Measurements from ENCODE around the gene PKDREJ.
A peak's percentile ranks its signal among the peaks of the same experiment; 100 is the strongest.

PKDREJ gene

DNA sequence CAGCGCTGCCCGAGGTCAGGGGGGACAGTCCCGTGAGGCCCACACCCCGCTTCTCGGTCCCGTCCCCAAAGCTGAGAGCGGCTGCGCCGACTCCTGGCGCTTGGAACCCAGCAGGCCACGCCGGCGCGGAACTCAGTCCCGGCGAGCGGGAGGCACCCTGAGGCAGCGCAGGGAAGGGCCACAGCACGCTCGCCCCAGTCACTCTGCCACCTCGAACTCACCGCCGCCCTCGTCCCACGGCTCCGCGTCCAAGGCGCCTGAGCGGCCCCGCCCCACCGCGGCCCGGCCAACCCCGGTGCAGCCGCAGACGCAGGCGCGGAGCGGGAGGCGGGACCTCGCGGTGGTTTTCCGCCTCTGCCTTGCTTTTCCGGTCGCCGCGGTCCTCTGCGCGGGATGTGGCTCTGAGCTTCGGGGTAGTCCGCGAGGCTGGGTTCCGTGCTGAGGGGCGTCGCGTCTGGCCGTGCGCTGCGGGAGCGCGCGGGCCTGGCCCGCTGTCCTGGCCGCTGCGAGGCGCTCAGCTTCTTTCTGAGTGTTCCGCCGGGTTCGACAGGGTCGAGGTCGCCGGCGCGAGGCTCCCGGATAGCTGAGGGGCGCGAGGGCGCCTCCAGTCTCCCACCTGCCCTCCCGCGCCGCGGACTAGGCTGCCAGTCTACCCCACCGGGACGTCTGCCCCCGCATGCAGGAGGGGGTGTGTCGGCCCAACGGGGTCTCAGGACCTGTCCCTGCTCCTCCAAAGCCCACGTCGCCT, 12.9 kb downstream of the PKDREJ start, which contains the start of gene CDPF1:
TSS of gene CDPF1 (minus strand) at position 259 of the 748 bp plus-strand sequence. CDS start 2,009 bp downstream, outside the sequence.
- H3K27ac ChIP-seq (ENCODE audit: insufficient read depth, low read depth, low read length, poor library complexity, severe bottlenecking): no peak within 1 kb of the TSS
- peak within 1 kb of the TSS; percentile 83 for H3K4me3 ChIP-seq (ENCODE audit: insufficient read depth, low read depth, low read length)
- H3K27me3 ChIP-seq (ENCODE audit: control insufficient read depth, insufficient read depth, low read length, poor library complexity, severe bottlenecking): no peaks in the 10 kb centered on the region
- H3K36me3 ChIP-seq (ENCODE audit: control insufficient read depth, insufficient read depth, low read length): no peaks in the 10 kb centered on the region
- peaks cover 3% of the 10 kb centered on the region for H3K4me1 ChIP-seq (ENCODE audit: control insufficient read depth, insufficient read depth, low read length)
- 2% methylated on average over 89 of the region's 89 CpGs for WGBS, 2 experiments
- no peaks in the 10 kb centered on the region for H3K9me3 ChIP-seq (ENCODE audit: control insufficient read depth, low read length)

DNA sequence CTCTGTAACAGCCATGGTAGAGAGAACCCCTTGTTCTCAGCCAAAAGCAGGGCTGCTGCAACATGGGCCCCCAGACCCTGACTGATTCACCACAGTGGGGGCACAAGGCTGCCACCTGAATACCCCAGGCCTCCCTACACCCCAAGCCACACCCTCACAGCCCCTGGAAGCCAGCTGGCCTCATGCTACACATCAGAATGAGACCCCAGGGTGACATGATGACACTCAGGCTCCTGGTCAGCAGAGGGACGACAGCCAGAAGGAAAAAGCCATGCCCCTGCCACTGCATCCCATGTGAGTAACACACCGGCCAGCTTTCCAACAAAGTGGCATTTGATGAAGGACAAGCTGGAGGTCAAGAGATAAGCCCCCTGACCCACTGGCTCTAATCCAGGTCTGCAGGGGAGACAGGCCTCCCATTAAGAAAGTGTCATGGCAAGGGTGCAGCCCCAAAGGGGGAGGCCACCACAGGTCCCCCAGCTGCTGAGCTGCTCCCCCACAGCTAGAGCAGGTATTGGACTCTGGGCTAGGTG, 15.6 kb downstream of the PKDREJ start:
- peaks cover 3% of the 10 kb centered on the region for H3K36me3 ChIP-seq (ENCODE audit: control insufficient read depth, insufficient read depth, low read length)
- 89 to 93% methylated on average over 2 of the region's 2 CpGs for WGBS, 2 experiments
- H3K27ac ChIP-seq (ENCODE audit: insufficient read depth, low read depth, low read length, poor library complexity, severe bottlenecking): no peak overlapping the region
- no peaks in the 10 kb centered on the region for H3K9me3 ChIP-seq (ENCODE audit: control insufficient read depth, low read length)
- H3K4me1 ChIP-seq (ENCODE audit: control insufficient read depth, insufficient read depth, low read length): no peaks in the 10 kb centered on the region
- no peaks in the 10 kb centered on the region for H3K27me3 ChIP-seq (ENCODE audit: control insufficient read depth, insufficient read depth, low read length, poor library complexity, severe bottlenecking)
- H3K4me3 ChIP-seq (ENCODE audit: insufficient read depth, low read depth, low read length): no peak overlapping the region

DNA sequence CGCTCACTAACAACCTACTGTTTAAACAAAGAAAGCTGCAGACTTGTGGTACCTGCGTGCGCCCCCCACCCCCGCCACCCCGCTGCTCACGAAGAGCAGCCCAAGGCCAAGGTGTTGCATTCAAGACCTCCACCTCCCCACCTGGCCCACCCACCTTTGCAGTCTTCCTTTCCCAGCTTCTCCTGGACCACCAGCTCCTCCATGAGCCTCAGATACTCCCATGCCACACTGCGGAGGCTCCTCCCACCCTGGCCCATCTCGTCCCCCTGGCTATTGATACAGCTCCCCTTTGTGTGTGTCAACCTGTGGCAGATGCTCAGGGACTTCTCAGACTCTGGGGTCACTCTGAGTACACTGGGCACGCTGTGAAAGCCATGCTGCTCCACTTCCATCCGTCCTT, 17.0 kb downstream of the PKDREJ start:
- Histone ChIP-seq H3K9me3 (ENCODE audit: control insufficient read depth, low read length) (no peaks in the 10 kb centered on the region), H3K27ac (ENCODE audit: insufficient read depth, low read depth, low read length, poor library complexity, severe bottlenecking) (no peak overlapping the region), H3K4me3 (ENCODE audit: insufficient read depth, low read depth, low read length) (no peak overlapping the region), H3K27me3 (ENCODE audit: control insufficient read depth, insufficient read depth, low read length, poor library complexity, severe bottlenecking) (no peaks in the 10 kb centered on the region), H3K36me3 (ENCODE audit: control insufficient read depth, insufficient read depth, low read length) (peaks cover 3% of the 10 kb centered on the region), H3K4me1 (ENCODE audit: control insufficient read depth, insufficient read depth, low read length) (no peaks in the 10 kb centered on the region)
- WGBS, 2 experiments: 93 to 95% methylated on average over 10 of the region's 10 CpGs

DNA sequence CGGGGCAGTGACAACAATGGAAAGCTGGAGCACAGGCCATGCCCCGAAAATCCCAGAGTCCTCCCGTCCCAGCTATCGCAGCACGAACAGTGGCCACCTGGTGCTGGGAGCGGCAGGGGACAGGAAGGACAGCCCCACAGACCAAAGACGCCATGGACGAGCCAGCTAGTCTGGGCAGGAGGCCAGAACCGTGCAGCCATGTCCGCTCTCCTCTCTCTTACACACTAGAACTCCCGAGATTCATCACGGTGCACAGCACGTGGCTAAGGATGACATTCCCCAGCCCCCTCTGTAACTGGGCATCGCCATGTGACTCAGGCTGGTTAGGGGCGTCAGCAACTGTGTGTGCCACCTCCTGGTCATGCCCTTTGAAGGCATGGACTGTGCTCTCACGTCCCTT, 17.6 kb downstream of the PKDREJ start:
- Histone ChIP-seq H3K27ac (ENCODE audit: insufficient read depth, low read depth, low read length, poor library complexity, severe bottlenecking) (no peak overlapping the region), H3K27me3 (ENCODE audit: control insufficient read depth, insufficient read depth, low read length, poor library complexity, severe bottlenecking) (no peaks in the 10 kb centered on the region), H3K9me3 (ENCODE audit: control insufficient read depth, low read length) (no peaks in the 10 kb centered on the region), H3K36me3 (ENCODE audit: control insufficient read depth, insufficient read depth, low read length) (peaks cover 3% of the 10 kb centered on the region), H3K4me1 (ENCODE audit: control insufficient read depth, insufficient read depth, low read length) (no peaks in the 10 kb centered on the region), H3K4me3 (ENCODE audit: insufficient read depth, low read depth, low read length) (no peak overlapping the region)
- WGBS, 2 experiments: 89 to 90% methylated on average over 16 of the region's 16 CpGs

DNA sequence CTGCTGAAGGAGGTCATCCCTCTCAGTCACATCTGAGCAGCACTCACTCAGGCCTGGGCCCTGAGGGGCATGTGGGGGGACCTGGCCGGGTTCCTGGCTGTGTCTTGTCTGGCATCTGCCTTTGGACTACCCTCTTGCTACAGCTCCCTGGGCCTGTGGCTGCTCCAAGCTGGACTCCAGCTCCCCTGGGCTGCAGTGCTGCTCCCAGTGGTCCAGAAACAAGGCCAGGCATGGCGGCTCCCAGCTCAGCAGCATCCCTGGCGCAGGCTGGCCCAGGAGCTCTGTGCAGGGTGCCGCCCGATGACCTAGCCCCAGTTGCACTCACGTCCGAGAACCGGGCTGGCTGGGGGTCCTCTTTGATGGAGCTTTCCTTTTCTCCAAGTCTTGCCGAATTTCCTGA, 18.4 kb downstream of the PKDREJ start:
- H3K36me3 ChIP-seq (ENCODE audit: control insufficient read depth, insufficient read depth, low read length): peaks cover 3% of the 10 kb centered on the region
- no peak overlapping the region for H3K27ac ChIP-seq (ENCODE audit: insufficient read depth, low read depth, low read length, poor library complexity, severe bottlenecking)
- H3K4me1 ChIP-seq (ENCODE audit: control insufficient read depth, insufficient read depth, low read length): no peaks in the 10 kb centered on the region
- 95% methylated on average over 9 of the region's 9 CpGs for WGBS, 2 experiments
- no peak overlapping the region for H3K4me3 ChIP-seq (ENCODE audit: insufficient read depth, low read depth, low read length)
- no peaks in the 10 kb centered on the region for H3K9me3 ChIP-seq (ENCODE audit: control insufficient read depth, low read length)
- H3K27me3 ChIP-seq (ENCODE audit: control insufficient read depth, insufficient read depth, low read length, poor library complexity, severe bottlenecking): no peaks in the 10 kb centered on the region

DNA sequence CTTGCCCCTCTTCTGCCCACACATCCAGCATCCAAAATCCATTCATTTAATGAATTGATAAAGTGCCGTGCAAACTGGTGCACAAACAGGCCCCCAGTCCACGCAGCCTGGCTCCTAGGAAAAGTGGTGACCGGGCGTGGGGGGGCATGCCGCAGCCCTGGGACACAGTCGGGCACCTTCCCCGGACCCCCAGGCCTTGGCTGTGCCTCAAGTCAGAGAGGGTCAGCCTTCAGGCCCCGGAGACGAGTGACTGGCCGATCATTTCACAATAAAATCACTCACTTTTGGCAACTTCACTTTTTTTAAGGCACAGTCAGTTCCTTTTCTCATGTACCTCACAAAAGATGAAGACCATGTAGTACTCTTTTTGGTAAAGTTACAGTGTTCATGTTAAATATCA, 21.1 kb downstream of the PKDREJ start:
- H3K36me3 ChIP-seq (ENCODE audit: control insufficient read depth, insufficient read depth, low read length): peaks cover 3% of the 10 kb centered on the region
- H3K27ac ChIP-seq (ENCODE audit: insufficient read depth, low read depth, low read length, poor library complexity, severe bottlenecking): no peak overlapping the region
- H3K27me3 ChIP-seq (ENCODE audit: control insufficient read depth, insufficient read depth, low read length, poor library complexity, severe bottlenecking): no peaks in the 10 kb centered on the region
- no peaks in the 10 kb centered on the region for H3K4me1 ChIP-seq (ENCODE audit: control insufficient read depth, insufficient read depth, low read length)
- WGBS, 2 experiments: 83% methylated on average over 10 of the region's 10 CpGs
- H3K4me3 ChIP-seq (ENCODE audit: insufficient read depth, low read depth, low read length): no peak overlapping the region
- H3K9me3 ChIP-seq (ENCODE audit: control insufficient read depth, low read length): no peaks in the 10 kb centered on the region

DNA sequence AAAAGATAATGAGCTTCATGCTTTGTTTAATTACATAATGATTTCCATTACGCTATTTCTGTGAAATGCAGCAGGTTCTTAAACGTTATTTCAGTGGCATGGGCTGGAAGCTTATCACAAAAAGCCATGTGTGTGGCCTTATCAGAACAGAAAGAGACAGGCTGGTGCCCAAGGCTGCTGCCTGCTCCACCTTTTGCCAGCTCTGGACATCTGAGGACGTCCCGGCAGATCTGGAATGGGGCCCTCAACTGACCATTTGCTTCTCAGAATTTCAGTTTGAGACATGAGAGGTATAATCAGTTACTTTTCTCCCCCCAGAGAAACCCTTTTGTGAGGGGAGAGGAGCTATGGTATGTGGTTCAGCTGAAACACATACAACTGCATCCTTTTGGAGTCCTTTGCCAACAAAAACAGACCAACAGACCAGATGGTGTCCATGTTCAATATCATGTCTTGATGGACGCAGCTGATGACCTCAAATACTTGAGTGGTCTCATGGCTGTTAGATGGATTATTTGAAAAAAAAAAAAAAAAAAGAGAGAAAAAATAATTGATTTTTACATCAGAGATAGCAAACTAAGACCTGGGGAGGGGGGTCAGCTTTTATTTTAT, 21.6 kb downstream of the PKDREJ start:
- Histone ChIP-seq H3K36me3 (ENCODE audit: control insufficient read depth, insufficient read depth, low read length) (peaks cover 3% of the 10 kb centered on the region), H3K27me3 (ENCODE audit: control insufficient read depth, insufficient read depth, low read length, poor library complexity, severe bottlenecking) (no peaks in the 10 kb centered on the region), H3K4me3 (ENCODE audit: insufficient read depth, low read depth, low read length) (no peak overlapping the region), H3K27ac (ENCODE audit: insufficient read depth, low read depth, low read length, poor library complexity, severe bottlenecking) (no peak overlapping the region), H3K9me3 (ENCODE audit: control insufficient read depth, low read length) (no peaks in the 10 kb centered on the region), H3K4me1 (ENCODE audit: control insufficient read depth, insufficient read depth, low read length) (no peaks in the 10 kb centered on the region)
- WGBS, 2 experiments: 85 to 86% methylated on average over 5 of the region's 5 CpGs

DNA sequence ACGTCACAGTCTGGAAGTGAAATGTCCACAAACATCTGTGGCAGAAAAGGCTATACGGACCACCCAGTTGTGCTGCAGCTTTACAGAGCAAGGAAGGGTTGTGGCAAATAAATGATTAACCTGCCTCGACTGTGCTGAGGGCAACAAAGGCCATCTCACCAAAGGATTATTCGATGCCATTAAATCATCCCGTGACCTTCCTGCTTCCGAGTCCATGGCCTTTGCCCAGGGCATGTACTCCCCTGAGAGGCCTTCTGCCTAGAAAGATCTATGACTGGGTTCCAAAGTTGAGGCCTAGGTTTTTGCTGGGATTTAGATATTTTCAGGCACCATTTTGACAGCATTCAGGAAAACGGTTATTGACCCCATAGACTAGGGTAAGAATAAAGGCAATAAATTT, 22.2 kb downstream of the PKDREJ start:
- Histone ChIP-seq H3K4me1 (ENCODE audit: control insufficient read depth, insufficient read depth, low read length) (no peaks in the 10 kb centered on the region), H3K36me3 (ENCODE audit: control insufficient read depth, insufficient read depth, low read length) (peaks cover 3% of the 10 kb centered on the region), H3K4me3 (ENCODE audit: insufficient read depth, low read depth, low read length) (no peak overlapping the region), H3K27ac (ENCODE audit: insufficient read depth, low read depth, low read length, poor library complexity, severe bottlenecking) (no peak overlapping the region), H3K27me3 (ENCODE audit: control insufficient read depth, insufficient read depth, low read length, poor library complexity, severe bottlenecking) (no peaks in the 10 kb centered on the region), H3K9me3 (ENCODE audit: control insufficient read depth, low read length) (no peaks in the 10 kb centered on the region)
- 80 to 87% methylated on average over 7 of the region's 7 CpGs for WGBS, 2 experiments

DNA sequence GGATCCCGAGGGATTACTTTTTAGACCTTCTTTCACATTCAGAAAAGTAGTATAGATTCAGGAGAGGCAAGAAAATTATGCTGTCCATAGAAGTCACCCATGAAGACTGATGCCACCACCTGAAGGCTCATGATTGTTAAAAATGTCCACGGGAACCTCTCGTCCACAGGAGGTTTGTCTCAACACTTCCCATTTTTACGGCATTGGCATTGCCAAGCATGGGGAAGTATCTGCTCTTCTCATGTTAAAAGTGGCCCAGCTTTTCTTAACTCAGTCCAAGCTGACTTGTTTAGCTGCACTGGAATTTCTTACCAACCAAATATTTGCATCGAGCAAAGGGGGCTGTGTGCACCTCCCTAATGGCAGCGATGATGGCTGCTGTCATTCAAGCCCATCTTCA, 22.6 kb downstream of the PKDREJ start:
- 94 to 95% methylated on average over 6 of the region's 6 CpGs for WGBS, 2 experiments
- no peaks in the 10 kb centered on the region for H3K27me3 ChIP-seq (ENCODE audit: control insufficient read depth, insufficient read depth, low read length, poor library complexity, severe bottlenecking)
- H3K4me1 ChIP-seq (ENCODE audit: control insufficient read depth, insufficient read depth, low read length): no peaks in the 10 kb centered on the region
- peaks cover 3% of the 10 kb centered on the region for H3K36me3 ChIP-seq (ENCODE audit: control insufficient read depth, insufficient read depth, low read length)
- no peaks in the 10 kb centered on the region for H3K9me3 ChIP-seq (ENCODE audit: control insufficient read depth, low read length)
- H3K27ac ChIP-seq (ENCODE audit: insufficient read depth, low read depth, low read length, poor library complexity, severe bottlenecking): no peak overlapping the region
- H3K4me3 ChIP-seq (ENCODE audit: insufficient read depth, low read depth, low read length): no peak overlapping the region

DNA sequence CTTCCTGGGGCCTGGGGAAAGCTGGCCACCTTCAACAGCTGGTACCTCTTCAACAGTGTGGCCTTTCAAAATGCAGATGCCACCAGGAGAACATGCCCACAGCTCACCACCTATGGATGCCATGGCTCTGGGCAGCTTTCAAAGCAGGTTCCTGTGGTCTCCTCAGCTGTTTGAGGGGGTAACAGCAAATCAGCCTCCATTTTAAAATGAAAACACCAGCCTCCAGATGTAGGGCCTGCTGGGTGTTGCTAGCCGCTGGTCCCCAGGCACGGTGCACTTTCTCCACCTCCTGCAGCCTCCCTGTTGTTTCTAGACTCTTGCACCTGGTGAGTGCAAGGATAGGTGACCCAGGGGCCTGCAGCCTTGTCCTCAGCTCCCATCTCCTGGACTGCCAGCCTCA, 23.1 kb downstream of the PKDREJ start:
- no peaks in the 10 kb centered on the region for H3K4me1 ChIP-seq (ENCODE audit: control insufficient read depth, insufficient read depth, low read length)
- H3K27ac ChIP-seq (ENCODE audit: insufficient read depth, low read depth, low read length, poor library complexity, severe bottlenecking): no peak overlapping the region
- peaks cover 3% of the 10 kb centered on the region for H3K36me3 ChIP-seq (ENCODE audit: control insufficient read depth, insufficient read depth, low read length)
- WGBS, 2 experiments: 93 to 95% methylated on average over 2 of the region's 2 CpGs
- H3K27me3 ChIP-seq (ENCODE audit: control insufficient read depth, insufficient read depth, low read length, poor library complexity, severe bottlenecking): no peaks in the 10 kb centered on the region
- no peak overlapping the region for H3K4me3 ChIP-seq (ENCODE audit: insufficient read depth, low read depth, low read length)
- no peaks in the 10 kb centered on the region for H3K9me3 ChIP-seq (ENCODE audit: control insufficient read depth, low read length)
